Muscle of leg (tissue), 11 donors: Measurements from ENCODE around the gene STXBP4. TPM values are rescaled to one million over a fixed set of nuclear protein-coding genes. Genes with fewer than 3 reads are reported as not detected.

Experiments
- DNase-seq: peaks from one replicate; pipeline ENCODE4 v3.0.0; 2013
- H3K27ac ChIP-seq: one replicate; pipeline ENCODE4 v1.5.1; 2013; ENCODE audit warnings: mild to moderate bottlenecking, low read length, control low read depth
- H3K27me3 ChIP-seq: one replicate; pipeline ENCODE4 v1.6.1; 2013; ENCODE audit warnings: low read length; ENCODE audit not compliant: control insufficient read depth, insufficient read depth
- H3K36me3 ChIP-seq: one replicate; pipeline ENCODE4 v1.6.1; 2013; ENCODE audit warnings: low read length; ENCODE audit not compliant: control insufficient read depth, insufficient read depth
- H3K4me1 ChIP-seq: one replicate; pipeline ENCODE4 v1.6.1; 2013; ENCODE audit warnings: low read length; ENCODE audit not compliant: control insufficient read depth, insufficient read depth
- H3K4me3 ChIP-seq: one replicate; pipeline ENCODE4 v1.5.1; 2013; ENCODE audit warnings: low read length, control low read depth
- H3K9me3 ChIP-seq: replicated peaks from 2 replicates; pipeline ENCODE4 v1.6.1; 2013; ENCODE audit warnings: low read depth, low read length; ENCODE audit not compliant: control insufficient read depth
- WGBS: methylation state at CpG from one replicate; pipeline ENCODE4 v1.1.5; 2013; ENCODE audit warnings: missing lambda C conversion rate; ENCODE audit not compliant: insufficient coverage; 5-methylcytosine and 5-hydroxymethylcytosine counted together
- polyA plus RNA-seq, 8 donors: library from polyadenylated mRNA; unstranded; fragments of 120-200 nt; gene quantifications; one replicate each; pipeline versions ENCODE4 v1.2.1 to v1.2.3, GENCODE V29; 2013; ENCODE audit warnings: inconsistent platforms in 1 of 8, low replicate concordance in 1 of 8; ENCODE audit not compliant: insufficient read length in 8 of 8, insufficient read depth in 1 of 8
- total RNA-seq: library from RNA; stranded (reverse); fragments of 120-200 nt; gene quantifications from one replicate; pipeline ENCODE4 v1.2.4, GENCODE V29; 2013

STXBP4 gene
- total and polyA plus RNA-seq, 9 donors, result 3.0 to 10.6 (median 4.1) TPM

DNA sequence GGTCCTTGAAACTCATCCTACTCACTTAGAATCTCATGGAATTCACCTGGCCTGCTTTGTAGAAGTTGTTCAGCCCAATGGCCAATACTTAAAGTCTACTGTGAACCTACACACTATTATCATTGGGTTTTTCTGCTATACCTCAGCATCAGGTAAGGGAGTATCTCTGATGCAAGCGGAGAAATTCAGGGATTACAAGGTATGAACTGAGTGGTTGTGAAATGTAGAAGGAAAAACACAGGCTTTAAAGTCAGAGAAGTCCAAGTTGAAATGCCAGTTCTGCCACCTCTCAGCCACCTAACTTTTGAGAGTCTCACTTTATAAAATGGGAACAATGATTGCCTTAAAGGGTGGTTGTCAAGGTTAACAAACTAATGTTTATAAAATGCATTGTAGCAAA is 31.1 kb upstream of the STXBP4 start:
- Histone ChIP-seq H3K27me3 (no peaks in the 10 kb centered on the region), H3K36me3 (peaks cover 3% of the 10 kb centered on the region), H3K4me1 (no peaks in the 10 kb centered on the region), H3K4me3 (no peak overlapping the region), H3K27ac (no peak overlapping the region), H3K9me3 (no peaks in the 10 kb centered on the region)
- no CpG with 5 or more reads among the region's 1 CpG for whole genome bisulfite sequencing
- no peak for DNase-seq

DNA sequence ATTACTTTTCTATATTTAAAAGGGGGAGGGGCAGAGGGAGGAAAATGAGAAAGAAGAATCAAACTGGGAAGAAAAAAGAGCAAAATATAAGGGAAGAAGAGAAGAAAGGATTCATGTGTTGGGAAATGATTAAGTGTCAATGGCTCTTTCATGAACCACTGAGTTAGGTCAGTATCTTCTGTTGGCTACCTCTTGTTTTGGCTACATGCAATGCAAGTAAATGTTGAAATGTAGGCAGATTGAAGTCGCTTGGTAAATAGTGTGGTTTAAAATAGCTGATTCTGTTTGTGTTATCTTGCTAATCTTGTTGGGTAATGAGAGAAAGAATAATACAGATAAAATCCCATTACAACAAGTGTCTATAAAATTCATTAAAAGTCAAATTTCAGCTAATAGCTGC is 27.3 kb upstream of the STXBP4 start:
- H3K4me3 ChIP-seq, result no peak overlapping the region
- H3K4me1 ChIP-seq, result no peaks in the 10 kb centered on the region
- no peak for DNase-seq
- no peaks in the 10 kb centered on the region for H3K27me3 ChIP-seq
- H3K9me3 ChIP-seq, result no peaks in the 10 kb centered on the region
- WGBS, result no CpG with 5 or more reads among the region's 1 CpG
- no peak overlapping the region for H3K27ac ChIP-seq
- H3K36me3 ChIP-seq, result peaks cover 3% of the 10 kb centered on the region

DNA sequence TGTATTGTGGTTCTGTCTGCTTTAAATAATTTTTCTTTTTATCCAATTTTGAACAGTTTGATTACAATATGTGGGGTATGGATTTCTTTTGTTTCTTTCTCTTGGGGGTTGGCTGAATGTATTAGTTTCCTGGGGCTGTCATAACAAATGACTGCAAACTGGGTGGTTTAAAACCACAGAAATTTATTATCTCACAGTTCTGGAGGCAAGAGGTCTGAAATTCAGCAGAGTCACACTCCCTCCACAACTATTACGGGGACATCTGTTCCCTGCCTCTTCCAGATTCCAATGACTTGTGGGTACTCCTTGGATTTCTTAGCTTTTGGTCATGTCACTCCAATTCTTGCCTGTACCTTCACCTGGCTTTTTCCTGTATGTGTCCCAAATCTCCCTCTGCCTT is 23.8 kb upstream of the STXBP4 start:
- H3K4me1 ChIP-seq, result no peaks in the 10 kb centered on the region
- H3K27ac ChIP-seq, result no peak overlapping the region
- no peak for DNase-seq
- H3K36me3 ChIP-seq, result no peaks in the 10 kb centered on the region
- 83% methylated on average over 1 of the region's 1 CpG for WGBS
- no peaks in the 10 kb centered on the region for H3K27me3 ChIP-seq
- no peak overlapping the region for H3K4me3 ChIP-seq
- no peaks in the 10 kb centered on the region for H3K9me3 ChIP-seq

DNA sequence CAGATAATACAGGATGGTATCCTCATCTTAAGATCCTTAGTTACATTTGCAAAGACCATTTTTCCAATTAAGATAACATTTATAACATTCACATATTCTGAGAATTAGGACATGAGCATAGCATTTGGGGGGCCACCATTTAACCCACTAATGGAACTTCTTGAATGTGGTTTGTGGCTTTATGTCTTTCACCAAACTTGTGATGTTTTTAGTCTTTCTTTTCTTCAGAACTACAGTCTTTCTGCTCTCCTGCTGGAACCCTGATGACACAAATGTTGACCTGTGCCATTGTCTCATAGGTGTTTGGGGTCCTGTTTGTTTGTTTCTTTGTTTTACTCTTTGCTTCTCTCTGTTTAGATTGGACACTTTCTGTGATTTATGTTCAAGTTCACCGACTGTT is 23.3 kb upstream of the STXBP4 start:
- Histone ChIP-seq H3K36me3 (no peaks in the 10 kb centered on the region), H3K27me3 (no peaks in the 10 kb centered on the region), H3K4me3 (no peak overlapping the region), H3K27ac (no peak overlapping the region), H3K9me3 (no peaks in the 10 kb centered on the region), H3K4me1 (no peaks in the 10 kb centered on the region)
- no CpG with 5 or more reads among the region's 1 CpG for WGBS
- DNase-seq, result no peak

DNA sequence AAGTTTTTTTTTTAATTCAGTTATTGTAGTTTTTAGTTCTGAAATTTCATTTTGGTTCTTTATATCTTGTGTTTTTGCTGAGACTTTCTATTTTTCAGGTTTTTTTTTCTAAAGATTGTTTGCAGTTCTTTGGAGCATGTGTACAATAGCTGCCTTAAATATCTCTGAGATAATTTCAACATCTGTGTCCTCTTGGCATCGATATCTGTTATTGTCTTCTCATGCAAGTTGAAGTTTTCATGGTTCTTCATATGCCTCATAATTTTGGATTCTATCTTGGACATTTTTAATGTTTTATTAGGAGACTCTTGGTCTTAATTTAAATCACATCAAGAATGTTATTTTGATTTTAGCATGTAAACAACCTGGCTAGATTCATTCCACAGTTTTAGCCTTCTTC is 22.9 kb upstream of the STXBP4 start:
- H3K4me1 ChIP-seq, result no peaks in the 10 kb centered on the region
- no peaks in the 10 kb centered on the region for H3K27me3 ChIP-seq
- peaks cover 1% of the 10 kb centered on the region for H3K36me3 ChIP-seq
- no peak for DNase-seq
- H3K4me3 ChIP-seq, result no peak overlapping the region
- WGBS, result no CpG with 5 or more reads among the region's 1 CpG
- no peaks in the 10 kb centered on the region for H3K9me3 ChIP-seq
- H3K27ac ChIP-seq, result no peak overlapping the region

DNA sequence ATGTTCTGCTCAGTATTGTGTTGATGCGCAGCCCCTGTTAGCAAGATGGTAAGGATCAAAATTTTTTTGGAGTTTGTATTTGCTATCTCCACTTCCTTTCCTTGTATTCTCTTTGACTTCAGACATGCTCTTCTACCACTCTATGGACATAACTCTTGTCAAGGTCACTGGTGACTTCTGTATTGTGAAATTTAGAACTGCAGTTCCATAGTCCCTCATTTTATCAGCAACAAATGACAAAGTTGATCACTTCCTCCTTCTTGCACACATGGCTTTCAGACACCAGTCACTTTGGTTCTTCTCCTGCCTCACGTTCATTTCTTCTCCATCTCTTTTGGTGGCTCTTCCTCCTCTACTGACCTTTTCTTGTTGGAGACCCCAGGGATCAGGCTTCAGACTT is 21.2 kb upstream of the STXBP4 start:
- Histone ChIP-seq H3K27me3 (no peaks in the 10 kb centered on the region), H3K9me3 (no peaks in the 10 kb centered on the region), H3K4me1 (no peaks in the 10 kb centered on the region), H3K36me3 (peaks cover 8% of the 10 kb centered on the region), H3K27ac (no peak overlapping the region), H3K4me3 (no peak overlapping the region)
- 100% methylated on average over 1 of the region's 2 CpGs for WGBS
- DNase-seq, result no peak

DNA sequence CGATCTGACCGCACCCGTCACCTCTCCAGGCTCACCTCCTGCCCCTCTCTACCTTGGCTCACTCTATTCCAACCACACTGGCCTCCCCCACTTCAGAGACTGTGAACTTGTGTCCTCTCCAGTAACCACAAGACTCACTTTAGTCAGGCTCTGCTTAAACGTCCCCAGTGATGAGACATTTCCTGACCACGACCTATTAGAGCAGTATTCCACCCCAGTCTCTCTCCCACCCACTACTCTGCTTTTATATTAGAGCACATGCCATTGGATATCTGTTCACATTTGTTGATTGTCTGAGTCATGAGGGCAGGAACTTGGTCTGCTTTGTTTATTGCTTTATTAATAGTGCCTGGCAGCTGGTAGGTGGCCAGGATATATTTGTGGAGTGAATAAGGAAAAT is 20.2 kb upstream of the STXBP4 start:
- Histone ChIP-seq H3K9me3 (no peaks in the 10 kb centered on the region), H3K36me3 (peaks cover 10% of the 10 kb centered on the region), H3K4me1 (no peaks in the 10 kb centered on the region), H3K27me3 (no peaks in the 10 kb centered on the region), H3K4me3 (no peak overlapping the region), H3K27ac (no peak overlapping the region)
- no peak for DNase-seq
- whole genome bisulfite sequencing, result 74% methylated on average over 5 of the region's 5 CpGs

DNA sequence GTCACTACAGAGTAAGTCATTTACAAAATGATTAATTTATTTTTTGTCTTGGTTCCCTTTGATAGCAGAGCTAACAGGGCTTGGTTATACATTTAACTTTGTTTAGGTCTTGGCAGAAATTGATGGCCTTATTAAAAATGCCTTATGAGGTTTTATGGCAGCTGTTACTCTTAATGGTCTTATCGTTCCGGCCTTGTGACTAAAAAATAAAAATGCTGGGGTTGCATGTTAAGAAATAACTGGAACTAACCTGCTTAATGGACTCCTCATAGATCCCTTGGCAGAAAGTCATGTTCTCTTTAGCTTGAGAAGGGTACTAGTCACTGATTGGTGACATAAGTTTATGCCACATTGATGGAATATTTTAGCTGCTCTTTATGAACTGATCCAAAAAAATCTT is 18.4 kb upstream of the STXBP4 start:
- no peaks in the 10 kb centered on the region for H3K9me3 ChIP-seq
- no peak for DNase-seq
- no peak overlapping the region for H3K4me3 ChIP-seq
- H3K27ac ChIP-seq, result no peak overlapping the region
- H3K36me3 ChIP-seq, result peaks cover 16% of the 10 kb centered on the region
- WGBS, result no CpG with 5 or more reads among the region's 2 CpGs
- no peaks in the 10 kb centered on the region for H3K4me1 ChIP-seq
- no peaks in the 10 kb centered on the region for H3K27me3 ChIP-seq

DNA sequence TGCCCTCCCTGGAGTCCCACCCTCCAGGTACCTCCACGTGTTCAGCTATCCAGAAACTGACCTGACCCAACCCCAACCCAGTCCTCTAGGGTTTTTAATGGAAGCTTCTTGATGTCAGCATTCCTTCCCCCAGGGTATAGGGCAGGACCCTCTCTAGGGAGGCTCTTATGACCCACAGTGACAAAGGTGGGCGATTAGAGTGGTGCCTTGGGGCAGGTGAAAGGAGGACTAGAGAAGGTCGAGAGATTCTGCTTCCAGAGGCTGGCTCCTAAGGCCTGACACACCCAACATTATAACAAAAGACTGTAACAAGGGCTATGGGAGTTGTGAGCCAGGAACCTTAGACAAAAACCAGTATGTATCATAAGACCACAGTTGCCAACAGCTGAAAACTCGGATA is 17.3 kb upstream of the STXBP4 start:
- no CpG with 5 or more reads among the region's 4 CpGs for WGBS

DNA sequence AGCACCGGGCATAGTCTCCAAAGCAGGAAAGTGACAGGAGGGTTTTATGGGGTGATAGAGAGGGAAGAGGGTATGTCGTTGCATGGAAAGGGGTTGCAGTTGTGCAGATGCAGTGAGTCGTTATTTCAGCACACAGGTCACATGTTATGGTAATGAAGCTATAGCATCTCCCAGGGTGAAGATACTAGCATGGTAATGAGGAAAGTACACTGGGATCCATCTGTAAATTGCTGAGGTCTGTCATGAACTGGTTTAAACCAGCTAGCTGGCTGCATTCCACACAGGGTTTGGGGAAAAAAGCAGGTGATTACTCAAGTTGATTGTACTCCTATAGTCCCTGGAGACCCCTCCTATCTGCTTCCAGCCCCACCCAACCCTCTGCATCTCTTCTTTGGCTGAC is 11.8 kb upstream of the STXBP4 start:
- no peak for DNase-seq
- Histone ChIP-seq H3K27ac (no peak overlapping the region), H3K4me1 (no peaks in the 10 kb centered on the region), H3K27me3 (no peaks in the 10 kb centered on the region), H3K9me3 (no peaks in the 10 kb centered on the region), H3K36me3 (peaks cover 34% of the 10 kb centered on the region), H3K4me3 (no peak overlapping the region)
- 56% methylated on average over 3 of the region's 3 CpGs for WGBS

More for the DNA sequence above, 17.3 kb upstream of the STXBP4 start:
- no peaks in the 10 kb centered on the region for H3K4me1 ChIP-seq
- H3K27me3 ChIP-seq, result no peaks in the 10 kb centered on the region
- no peak overlapping the region for H3K4me3 ChIP-seq
- H3K27ac ChIP-seq, result no peak overlapping the region
- DNase-seq, result no peak
- H3K9me3 ChIP-seq, result no peaks in the 10 kb centered on the region
- H3K36me3 ChIP-seq, result peaks cover 20% of the 10 kb centered on the region

DNA sequence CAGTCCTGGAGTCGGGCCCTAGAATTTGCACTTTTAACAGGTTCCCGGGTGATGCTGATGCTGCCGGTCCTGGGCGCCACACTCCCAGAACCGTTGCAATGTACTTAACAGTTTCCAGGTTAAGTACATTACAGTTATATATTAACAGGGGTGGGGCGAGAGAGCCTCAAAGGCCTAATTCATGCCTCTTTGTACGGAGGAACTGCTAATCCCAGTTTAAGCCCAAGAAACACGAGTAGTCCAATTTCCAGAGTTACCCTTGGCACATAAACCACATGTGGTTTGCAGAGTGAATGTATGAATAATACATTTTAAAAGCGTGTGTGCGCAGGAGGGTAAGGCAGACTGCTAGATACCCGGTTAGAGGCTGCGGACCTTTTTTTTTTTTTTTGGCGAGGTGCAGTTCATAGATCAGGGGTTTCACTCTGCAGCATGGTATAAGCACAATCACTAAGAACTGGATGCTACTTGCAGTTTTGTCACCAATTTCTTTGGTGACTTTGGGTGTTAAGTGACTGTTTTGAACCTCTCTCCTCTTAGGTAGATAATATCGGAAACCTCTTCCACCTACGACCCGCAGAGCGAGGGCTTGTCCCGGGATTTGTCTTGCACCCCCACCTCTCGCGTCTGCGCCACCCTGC is 824 bp upstream of the STXBP4 start:
- peak overlapping the region; percentile 64 for H3K4me3 ChIP-seq
- peaks cover 8% of the 10 kb centered on the region for H3K36me3 ChIP-seq
- 0% methylated on average over 9 of the region's 21 CpGs for WGBS
- peaks cover 19% of the 10 kb centered on the region for H3K4me1 ChIP-seq
- peak overlapping the region; percentile 91 for H3K27ac ChIP-seq
- H3K9me3 ChIP-seq, result no peaks in the 10 kb centered on the region
- H3K27me3 ChIP-seq, result no peaks in the 10 kb centered on the region
- DNase-seq, result peak; percentile 19
